Fibroblast of mammary gland (primary cell): ENCODE data around the gene NLRC5.
A peak's percentile ranks its signal among the peaks of the same experiment; 100 is the strongest.
"Not testable (repeated sequence)": the region's sequence is repeated elsewhere in the genome, so short reads cannot be mapped to it uniquely, and the experiment has no call there.

Experiments
- DNase-seq: peaks from one replicate; pipeline ENCODE4 v3.0.0-alpha.2; 2010; ENCODE audit warnings: low read depth
- H3K4me3 ChIP-seq: 2 replicates; pipeline ENCODE4 v1.5.1; 2011; ENCODE audit warnings: low read depth, mild to moderate bottlenecking, low read length, moderate library complexity; ENCODE audit not compliant: control insufficient read depth
- CTCF ChIP-seq: conservative IDR thresholded peaks from 2 replicates; pipeline ENCODE4 v1.5.1; 2011; ENCODE audit warnings: low read depth, low read length, inconsistent platforms; ENCODE audit not compliant: control insufficient read depth, insufficient read depth

NLRC5 gene

GRCh38 chr16:57107321-57107922, 118.1 kb downstream of the NLRC5 start:
- no peak for TF ChIP-seq CTCF
- no peak for DNase-seq
- H3K4me3 ChIP-seq, result no peak overlapping the region

- TF ChIP-seq CTCF, result no peak
- H3K4me3 ChIP-seq, result no peak overlapping the region
- DNase-seq, result no peak
These were observed 119.1 kb downstream of the NLRC5 start for GRCh38 chr16:57108432-57108831.

GRCh38 chr16:57109259-57110105, 120.1 kb downstream of the NLRC5 start:
- not testable (repeated sequence) for H3K4me3 ChIP-seq, DNase-seq

- no peak for TF ChIP-seq CTCF
- H3K4me3 ChIP-seq, result no peak overlapping the region
- no peak for DNase-seq
These were observed 121.6 kb downstream of the NLRC5 start for GRCh38 chr16:57110937-57111336.

- H3K4me3 ChIP-seq, result no peak overlapping the region
- TF ChIP-seq CTCF, result no peak
- no peak for DNase-seq
These were observed 122.1 kb downstream of the NLRC5 start for GRCh38 chr16:57111420-57111819.

GRCh38 chr16:57112403-57113041, 123.2 kb downstream of the NLRC5 start:
- no peak overlapping the region for H3K4me3 ChIP-seq
- no peak for DNase-seq
- no peak for TF ChIP-seq CTCF

- TF ChIP-seq CTCF, result no peak
- H3K4me3 ChIP-seq, result no peak overlapping the region
- peak; percentile 45 for DNase-seq
These were observed 123.7 kb downstream of the NLRC5 start for GRCh38 chr16:57113042-57113453.
